Lower leg skin (tissue), 4 donors: ENCODE measurements around the gene BABAM2. TPM values are rescaled to one million over a fixed set of nuclear protein-coding genes. Genes with fewer than 3 reads are reported as not detected.

ENCODE experiments used
- DNase-seq, 2 donors: peaks; one replicate each; pipeline ENCODE4 v3.0.0-alpha.2; 2019; ENCODE audit warnings: low spot score in 2 of 2
- H3K4me3 ChIP-seq: fragments of 200-600 bp; sonication (generic); 2 replicates; pipeline ENCODE4 v1.5.1; 2017; ENCODE audit warnings: mild to moderate bottlenecking, low read depth; ENCODE audit not compliant: poor library complexity, severe bottlenecking
- CTCF ChIP-seq, 3 donors: fragments of 450-650 bp; IDR thresholded peaks; one replicate each; pipeline ENCODE4 v1.5.1; 2016; ENCODE audit warnings: antibody characterized with exemption in 3 of 3, mild to moderate bottlenecking in 3 of 3, moderate library complexity in 2 of 3
- POLR2A ChIP-seq, 2 donors: fragments of 450-650 bp; IDR thresholded peaks; one replicate each; pipeline ENCODE4 v1.6.1; 2016 to 2017; ENCODE audit warnings: antibody characterized with exemption in 2 of 2, mild to moderate bottlenecking in 1 of 2, moderate library complexity in 1 of 2
- WGBS, 2 donors: methylation state at CpG; one replicate each; pipeline ENCODE4 v1.1.5; 2018; 5-methylcytosine and 5-hydroxymethylcytosine counted together
- intact Hi-C: fragments of 100-400 bp; cut with DNase I; formaldehyde crosslinking; loops from one replicate; pipeline ENCODE4 v1.15.0; 2023; ENCODE audit warnings: low total_unique reads
- total RNA-seq, 4 donors: library from RNA; depleted of rRNA; stranded (reverse); fragments of >200 nt; gene quantifications; one replicate each; pipeline ENCODE4 v1.1.0, GENCODE V29; 2016

Gene BABAM2
- total RNA-seq, 4 donors from 2014 or later: 18.4 to 28.5 (median 23.9) TPM

- no peak for TF ChIP-seq POLR2A (IDR thresholded peaks at IDR 0.05)
- TF ChIP-seq CTCF (IDR thresholded peaks at IDR 0.05): no peak
- no peak for DNase-seq
- 97 to 98% methylated on average over 3 of the region's 3 CpGs for WGBS, 2 donors
- intact Hi-C loops: no loop called here
- no peak overlapping the region for H3K4me3 ChIP-seq
Observed at GRCh38 chr2:28083476-28083875, 192.9 kb downstream of the BABAM2 start.

- H3K4me3 ChIP-seq: no peak overlapping the region
- intact Hi-C loops: no loop called here
- DNase-seq: no peak
- TF ChIP-seq CTCF (IDR thresholded peaks at IDR 0.05): no peak
- no peak for TF ChIP-seq POLR2A (IDR thresholded peaks at IDR 0.05)
- 49 to 58% methylated on average over 4 of the region's 4 CpGs for WGBS, 2 donors
Observed at GRCh38 chr2:28084564-28084963, 194.0 kb downstream of the BABAM2 start.

GRCh38 chr2:28085201-28085600 is 194.7 kb downstream of the BABAM2 start:
- DNase-seq: no peak
- 86 to 91% methylated on average over 2 of the region's 2 CpGs for WGBS, 2 donors
- no peak overlapping the region for H3K4me3 ChIP-seq
- TF ChIP-seq CTCF (IDR thresholded peaks at IDR 0.05): no peak
- TF ChIP-seq POLR2A (IDR thresholded peaks at IDR 0.05): no peak
- intact Hi-C loops: no loop called here

GRCh38 chr2:28086611-28087010 is 196.1 kb downstream of the BABAM2 start:
- intact Hi-C loops: no loop called here
- no peak for DNase-seq
- no peak for TF ChIP-seq CTCF (IDR thresholded peaks at IDR 0.05)
- no peak for TF ChIP-seq POLR2A (IDR thresholded peaks at IDR 0.05)
- 60 to 68% methylated on average over 3 of the region's 3 CpGs for WGBS, 2 donors
- H3K4me3 ChIP-seq: no peak overlapping the region

- no peak overlapping the region for H3K4me3 ChIP-seq
- intact Hi-C loops: no loop called here
- TF ChIP-seq CTCF (IDR thresholded peaks at IDR 0.05) (no peak), POLR2A (IDR thresholded peaks at IDR 0.05) (no peak)
- DNase-seq: no peak
- WGBS, 2 donors: 93 to 94% methylated on average over 4 of the region's 4 CpGs
Observed at GRCh38 chr2:28088970-28089369, 198.4 kb downstream of the BABAM2 start.

GRCh38 chr2:28089486-28089885 is 199.0 kb downstream of the BABAM2 start:
- no peak for DNase-seq
- 100% methylated on average over 1 of the region's 1 CpG for WGBS, 2 donors
- H3K4me3 ChIP-seq: no peak overlapping the region
- TF ChIP-seq CTCF (IDR thresholded peaks at IDR 0.05) (no peak), POLR2A (IDR thresholded peaks at IDR 0.05) (no peak)
- intact Hi-C loops: no loop called here
